Keratinocyte (primary cell): Measurements from ENCODE around the gene DPH2.

Source experiments
- EZH2 ChIP-seq: IDR thresholded peaks from one replicate; pipeline ENCODE4 v1.6.1; 2012; ENCODE audit warnings: inconsistent platforms, mild to moderate bottlenecking, low read length, moderate library complexity
- TF ChIP-seq, protein P1 (sequence below), 3 experiments: IDR thresholded peaks in 1 of 3; conservative IDR thresholded peaks in 1 of 3; optimal IDR thresholded peaks in 1 of 3; 2 replicates in 2 of 3; 3 replicates in 1 of 3; pipeline versions ENCODE3 to v1.5.1; 2011; ENCODE audit warnings: low read length in 3 of 3, mild to moderate bottlenecking in 3 of 3, moderate library complexity in 2 of 3, control low read depth in 1 of 3, inconsistent platforms in 1 of 3; ENCODE audit not compliant: insufficient read depth in 2 of 3; ENCODE audit errors: extremely low read depth in 1 of 3

DNA sequence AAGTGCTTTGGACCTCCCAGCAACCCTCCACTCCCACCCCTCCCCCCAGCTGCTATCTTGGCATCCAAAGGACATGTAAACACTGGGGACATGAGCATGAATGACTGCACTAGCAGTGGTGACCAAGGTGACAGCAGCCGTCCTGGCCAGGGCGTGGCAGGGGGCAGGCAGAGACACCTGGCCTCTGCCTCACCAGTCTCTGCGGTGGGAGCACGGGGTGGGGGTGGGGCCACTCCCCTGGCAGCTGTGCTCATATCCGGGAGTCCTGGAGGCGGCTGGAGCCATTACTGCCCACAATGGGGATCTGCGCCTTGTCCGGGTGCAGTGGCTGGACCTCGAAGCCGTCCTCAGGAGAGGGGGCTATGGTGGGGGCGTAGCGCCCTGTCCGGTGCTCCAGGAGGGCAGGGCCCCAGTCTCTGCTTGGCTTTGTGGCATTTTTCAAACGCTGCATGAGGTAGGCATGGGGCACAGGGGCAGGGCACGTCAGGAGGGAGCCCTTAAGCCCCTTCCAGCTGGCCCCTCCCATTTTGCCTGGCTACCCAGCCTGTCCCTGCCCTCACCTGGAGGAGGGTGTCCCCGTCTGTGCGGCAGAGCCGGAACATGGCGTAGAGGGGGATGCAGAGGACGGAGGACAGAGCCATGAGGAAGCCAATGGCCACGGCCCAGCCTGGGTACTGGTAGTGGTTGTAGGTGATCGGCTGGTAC is 27.6 kb downstream of the DPH2 start:
- TF ChIP-seq, protein P1, sequence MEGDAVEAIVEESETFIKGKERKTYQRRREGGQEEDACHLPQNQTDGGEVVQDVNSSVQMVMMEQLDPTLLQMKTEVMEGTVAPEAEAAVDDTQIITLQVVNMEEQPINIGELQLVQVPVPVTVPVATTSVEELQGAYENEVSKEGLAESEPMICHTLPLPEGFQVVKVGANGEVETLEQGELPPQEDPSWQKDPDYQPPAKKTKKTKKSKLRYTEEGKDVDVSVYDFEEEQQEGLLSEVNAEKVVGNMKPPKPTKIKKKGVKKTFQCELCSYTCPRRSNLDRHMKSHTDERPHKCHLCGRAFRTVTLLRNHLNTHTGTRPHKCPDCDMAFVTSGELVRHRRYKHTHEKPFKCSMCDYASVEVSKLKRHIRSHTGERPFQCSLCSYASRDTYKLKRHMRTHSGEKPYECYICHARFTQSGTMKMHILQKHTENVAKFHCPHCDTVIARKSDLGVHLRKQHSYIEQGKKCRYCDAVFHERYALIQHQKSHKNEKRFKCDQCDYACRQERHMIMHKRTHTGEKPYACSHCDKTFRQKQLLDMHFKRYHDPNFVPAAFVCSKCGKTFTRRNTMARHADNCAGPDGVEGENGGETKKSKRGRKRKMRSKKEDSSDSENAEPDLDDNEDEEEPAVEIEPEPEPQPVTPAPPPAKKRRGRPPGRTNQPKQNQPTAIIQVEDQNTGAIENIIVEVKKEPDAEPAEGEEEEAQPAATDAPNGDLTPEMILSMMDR (optimal IDR thresholded peaks at IDR 0.05 in 1 of 3, IDR thresholded peaks at IDR 0.05 in 1 of 3, conservative IDR thresholded peaks at IDR 0.05 in 1 of 3; ENCODE audit: extremely low read depth in 1 of 3, insufficient read depth in 2 of 3, low read length in 3 of 3), result no peak
- no peak for TF ChIP-seq EZH2
